Panc1 (cell line): Measurements from ENCODE around the gene BRSK1.

Experiments used
- CTCF ChIP-seq: fragments of 450-650 bp; IDR thresholded peaks from 2 replicates; pipeline ENCODE4 v1.5.1; 2017; ENCODE audit warnings: mild to moderate bottlenecking
- POLR2AphosphoS5 ChIP-seq: IDR thresholded peaks from 2 replicates; pipeline ENCODE4 v1.6.1; 2012; ENCODE audit warnings: mild to moderate bottlenecking, low read depth, low read length, moderate library complexity

DNA sequence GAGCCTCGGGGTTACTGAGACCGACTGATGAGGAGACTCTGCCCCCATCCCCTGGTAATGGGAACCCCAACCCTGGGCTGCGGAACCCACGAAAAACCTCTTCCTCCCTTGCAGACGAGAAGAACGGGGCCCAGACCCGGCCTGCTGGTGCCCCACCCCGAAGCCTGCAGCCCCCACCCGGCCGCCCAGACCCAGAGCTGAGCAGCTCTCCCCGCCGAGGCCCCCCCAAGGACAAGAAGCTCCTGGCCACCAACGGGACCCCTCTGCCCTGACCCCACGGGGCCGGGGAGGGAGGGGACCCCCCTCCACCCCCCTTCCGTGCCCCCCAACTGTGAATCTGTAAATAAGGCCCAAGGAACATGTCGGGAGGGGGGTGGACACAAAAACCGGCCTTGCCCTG lies 28.0 kb downstream of the BRSK1 start:
- TF ChIP-seq CTCF (no peak), POLR2AphosphoS5 (no peak)
